Thyroid gland (tissue), 4 donors: ENCODE measurements around the gene FASTK. TPM values are rescaled to one million over a fixed set of nuclear protein-coding genes. Genes with fewer than 3 reads are reported as not detected.

Experiments used
- DNase-seq, 2 donors: peaks; one replicate each; pipeline ENCODE4 v3.0.0-alpha.2; 2019
- H3K27ac ChIP-seq, 3 donors: fragments of 200-600 bp; sonication (generic); 1 replicate in 2 of 3; 2 replicates in 1 of 3; pipeline ENCODE4 v1.5.1; 2016 to 2019; ENCODE audit warnings: mild to moderate bottlenecking in 1 of 3, moderate library complexity in 1 of 3
- H3K27me3 ChIP-seq: fragments of 200-600 bp; sonication (generic); one replicate; pipeline ENCODE4 v1.5.1; 2019
- H3K36me3 ChIP-seq, 2 donors: fragments of 200-600 bp; sonication (generic); one replicate each; pipeline ENCODE4 v1.5.1; 2016 to 2019
- H3K4me1 ChIP-seq, 2 donors: fragments of 200-600 bp; sonication (generic); one replicate each; pipeline ENCODE4 v1.5.1; 2017 to 2019
- H3K4me3 ChIP-seq, 3 donors: fragments of 200-600 bp; sonication (generic); replicated peaks in 1 of 3; 1 replicate in 2 of 3; 2 replicates in 1 of 3; pipeline ENCODE4 v1.5.1; 2016; ENCODE audit warnings: mild to moderate bottlenecking in 1 of 3
- H3K9me3 ChIP-seq: fragments of 200-600 bp; sonication (generic); one replicate; pipeline ENCODE4 v1.5.1; 2017
- POLR2A ChIP-seq, 2 donors: fragments of 450-650 bp; IDR thresholded peaks; one replicate each; pipeline ENCODE4 v1.6.1; 2017; ENCODE audit warnings: antibody characterized with exemption in 2 of 2, mild to moderate bottlenecking in 2 of 2, moderate library complexity in 1 of 2
- WGBS, 2 donors: methylation state at CpG; one replicate each; pipeline ENCODE4 v1.1.5; 2017; 5-methylcytosine and 5-hydroxymethylcytosine counted together
- intact Hi-C: fragments of 100-400 bp; cut with DNase I; formaldehyde crosslinking; loops from one replicate; pipeline ENCODE4 v1.15.1; 2023
- total RNA-seq, 4 donors: library from RNA; depleted of rRNA; stranded (reverse); fragments of >200 nt; gene quantifications; one replicate each; pipeline ENCODE4 v1.2.3, GENCODE V29; 2016
- TF ChIP-seq, protein P1 (sequence below), 6 experiments: fragments of 200-600 bp in 3 of 6; fragments of 450-650 bp in 3 of 6; sonication (generic) in 3 of 6; IDR thresholded peaks; one replicate each; pipeline ENCODE4 v1.5.1; 2016 to 2019; ENCODE audit warnings: antibody characterized with exemption in 6 of 6, mild to moderate bottlenecking in 2 of 6, inconsistent platforms in 1 of 6, moderate library complexity in 1 of 6

FASTK gene
- total RNA-seq, 4 donors from 2014 or later: 71.8 to 114 (median 78.8) TPM

- TF ChIP-seq POLR2A (IDR thresholded peaks at IDR 0.05): no peak
- TF ChIP-seq, protein P1, sequence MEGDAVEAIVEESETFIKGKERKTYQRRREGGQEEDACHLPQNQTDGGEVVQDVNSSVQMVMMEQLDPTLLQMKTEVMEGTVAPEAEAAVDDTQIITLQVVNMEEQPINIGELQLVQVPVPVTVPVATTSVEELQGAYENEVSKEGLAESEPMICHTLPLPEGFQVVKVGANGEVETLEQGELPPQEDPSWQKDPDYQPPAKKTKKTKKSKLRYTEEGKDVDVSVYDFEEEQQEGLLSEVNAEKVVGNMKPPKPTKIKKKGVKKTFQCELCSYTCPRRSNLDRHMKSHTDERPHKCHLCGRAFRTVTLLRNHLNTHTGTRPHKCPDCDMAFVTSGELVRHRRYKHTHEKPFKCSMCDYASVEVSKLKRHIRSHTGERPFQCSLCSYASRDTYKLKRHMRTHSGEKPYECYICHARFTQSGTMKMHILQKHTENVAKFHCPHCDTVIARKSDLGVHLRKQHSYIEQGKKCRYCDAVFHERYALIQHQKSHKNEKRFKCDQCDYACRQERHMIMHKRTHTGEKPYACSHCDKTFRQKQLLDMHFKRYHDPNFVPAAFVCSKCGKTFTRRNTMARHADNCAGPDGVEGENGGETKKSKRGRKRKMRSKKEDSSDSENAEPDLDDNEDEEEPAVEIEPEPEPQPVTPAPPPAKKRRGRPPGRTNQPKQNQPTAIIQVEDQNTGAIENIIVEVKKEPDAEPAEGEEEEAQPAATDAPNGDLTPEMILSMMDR (IDR thresholded peaks at IDR 0.05): no peak
- intact Hi-C loops: no loop called here
Measured at GRCh38 chr7:151040616-151041375, 39.8 kb downstream of the FASTK start.

GRCh38 chr7:151039850-151040548 is 40.6 kb downstream of the FASTK start:
- peaks cover 20 to 21% of the 10 kb centered on the region in 2 donors for H3K36me3 ChIP-seq
- no peaks in the 10 kb centered on the region for H3K27me3 ChIP-seq
- no peaks in the 10 kb centered on the region for H3K9me3 ChIP-seq
- WGBS, 2 donors: 66 to 84% methylated on average over 15 of the region's 18 CpGs
- H3K4me1 ChIP-seq: peaks cover 0 to 16% of the 10 kb centered on the region in 2 donors
- TF ChIP-seq, protein P1 (IDR thresholded peaks at IDR 0.05): no peak
- TF ChIP-seq POLR2A (IDR thresholded peaks at IDR 0.05): no peak
- H3K4me3 ChIP-seq: no peak overlapping the region
- intact Hi-C loops: no loop called here
- no peak overlapping the region for H3K27ac ChIP-seq
- no peak for DNase-seq

More at GRCh38 chr7:151040616-151041375, 39.8 kb downstream of the FASTK start:
- no peak for DNase-seq
- Histone ChIP-seq H3K4me1 (peaks cover 0 to 16% of the 10 kb centered on the region in 2 donors), H3K36me3 (peaks cover 12 to 15% of the 10 kb centered on the region in 2 donors), H3K27me3 (no peaks in the 10 kb centered on the region), H3K27ac (no peak overlapping the region), H3K4me3 (no peak overlapping the region), H3K9me3 (no peaks in the 10 kb centered on the region)
- 93 to 94% methylated on average over 20 to 26 of the region's 30 CpGs for WGBS, 2 donors

GRCh38 chr7:151038951-151039849 is 41.4 kb downstream of the FASTK start:
- TF ChIP-seq, protein P1 (IDR thresholded peaks at IDR 0.05): no peak
- peak; percentile 39 to 43 for DNase-seq
- peak overlapping the region in 2 of 3 donors; percentile 41 to 53 for H3K27ac ChIP-seq
- H3K9me3 ChIP-seq: no peaks in the 10 kb centered on the region
- WGBS, 2 donors: 42 to 64% methylated on average over 11 to 12 of the region's 12 CpGs
- intact Hi-C loops: no loop called here
- peaks cover 0 to 16% of the 10 kb centered on the region in 2 donors for H3K4me1 ChIP-seq
- H3K4me3 ChIP-seq: no peak overlapping the region
- peaks cover 26 to 28% of the 10 kb centered on the region in 2 donors for H3K36me3 ChIP-seq
- no peaks in the 10 kb centered on the region for H3K27me3 ChIP-seq

DNA sequence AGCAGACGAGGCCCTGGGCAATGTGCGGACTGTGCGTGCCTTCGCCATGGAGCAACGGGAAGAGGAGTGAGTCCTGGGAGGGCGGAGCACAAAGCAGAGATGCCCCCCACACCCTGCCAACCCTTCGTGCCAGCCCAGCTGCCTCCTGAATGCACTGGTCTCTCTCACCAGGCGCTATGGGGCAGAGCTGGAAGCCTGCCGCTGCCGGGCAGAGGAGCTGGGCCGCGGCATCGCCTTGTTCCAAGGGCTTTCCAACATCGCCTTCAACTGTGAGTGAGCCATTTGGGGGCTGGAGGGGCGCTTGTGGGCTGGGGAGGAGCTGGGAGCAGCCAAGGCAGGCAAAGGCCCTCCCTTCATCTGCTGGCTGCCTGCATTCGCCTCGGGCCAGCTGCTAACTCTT is 44.7 kb downstream of the FASTK start:
- DNase-seq: no peak
- TF ChIP-seq, protein P1 (IDR thresholded peaks at IDR 0.05): no peak
- no peak for TF ChIP-seq POLR2A (IDR thresholded peaks at IDR 0.05)
- intact Hi-C loops: no loop called here
- no peaks in the 10 kb centered on the region for H3K27me3 ChIP-seq
- no peaks in the 10 kb centered on the region for H3K9me3 ChIP-seq
- no peak overlapping the region for H3K4me3 ChIP-seq
- H3K36me3 ChIP-seq: peaks cover 28% of the 10 kb centered on the region in 2 donors
- no peak overlapping the region for H3K27ac ChIP-seq
- 94 to 95% methylated on average over 11 to 17 of the region's 17 CpGs for WGBS, 2 donors
- H3K4me1 ChIP-seq: peaks cover 0 to 16% of the 10 kb centered on the region in 2 donors
